ENCODE results near the gene EIF5B.
"Not testable (repeated sequence)": the region's sequence is repeated elsewhere in the genome, so short reads cannot be mapped to it uniquely, and the experiment has no call there.

EIF5B gene

GRCh38 chr2:99337113-99338028, at the start of gene EIF5B:
EIF5B (plus strand) TSS chr2:99337389; CDS start chr2:99337555, 166 bp downstream.
- 0 out of 2 replicates have a peak, but pooled peaks have one; percentile 15 for TF ChIP-seq EP300 (IDR thresholded peaks at IDR 0.05; ENCODE audit: borderline replicate concordance)
- TF ChIP-seq USF1 (IDR thresholded peaks at IDR 0.05): peak; percentile 24; the same call in 1 of the 2 replicates
- no peak; the same call in none of the 2 replicates for TF ChIP-seq MAX (IDR thresholded peaks at IDR 0.05)
- no peak for TF ChIP-seq REST (IDR thresholded peaks at IDR 0.05; ENCODE audit: low read depth)
- TF ChIP-seq EGR1 (IDR thresholded peaks at IDR 0.05): peak; percentile 27; the same call in 1 of the 2 replicates
- TF ChIP-seq TAF1 (IDR thresholded peaks at IDR 0.05; ENCODE audit: low read depth): peak; percentile 91
- 0 out of 2 replicates have a peak, but pooled peaks have one; percentile 10 for TF ChIP-seq NFIC (IDR thresholded peaks at IDR 0.05)
- TF ChIP-seq CEBPB (IDR thresholded peaks at IDR 0.05): no peak; the same call in 1 of the 2 replicates
- peak; percentile 33; the same call in 1 of the 2 replicates for TF ChIP-seq TCF12 (IDR thresholded peaks at IDR 0.05; ENCODE audit: low read depth)
- peak; percentile 63; the same call in 1 of the 2 replicates for TF ChIP-seq YY1 (IDR thresholded peaks at IDR 0.05; ENCODE audit: low read depth)
- TF ChIP-seq RAD21 (IDR thresholded peaks at IDR 0.05; ENCODE audit: low read depth): 0 out of 2 replicates have a peak, but pooled peaks have one; percentile 21
- no peak for TF ChIP-seq ZBTB7A (IDR thresholded peaks at IDR 0.05; ENCODE audit: low read depth)
- 0 out of 2 replicates have a peak, but pooled peaks have one; percentile 9 for TF ChIP-seq TEAD4 (IDR thresholded peaks at IDR 0.05)
- no peak for TF ChIP-seq CREB1 (IDR thresholded peaks at IDR 0.05; ENCODE audit: low read depth)

GRCh38 chr2:99297994-99298393, 39.2 kb upstream of the EIF5B start:
- TF ChIP-seq CREB1 (IDR thresholded peaks at IDR 0.05; ENCODE audit: low read depth) (no peak), MAX (IDR thresholded peaks at IDR 0.05) (no peak), TCF12 (IDR thresholded peaks at IDR 0.05; ENCODE audit: low read depth) (no peak), TAF1 (IDR thresholded peaks at IDR 0.05; ENCODE audit: low read depth) (no peak), CEBPB (IDR thresholded peaks at IDR 0.05) (no peak), TEAD4 (IDR thresholded peaks at IDR 0.05) (no peak), FOXM1 (IDR thresholded peaks at IDR 0.05; ENCODE audit: borderline replicate concordance, low read depth) (no peak), EP300 (IDR thresholded peaks at IDR 0.05; ENCODE audit: borderline replicate concordance) (no peak)

- TF ChIP-seq NFIC (IDR thresholded peaks at IDR 0.05): no peak
- TF ChIP-seq TAF1 (IDR thresholded peaks at IDR 0.05; ENCODE audit: low read depth): no peak
- TF ChIP-seq YY1 (IDR thresholded peaks at IDR 0.05; ENCODE audit: low read depth): no peak
- no peak for TF ChIP-seq CEBPB (IDR thresholded peaks at IDR 0.05)
- no peak for TF ChIP-seq FOXM1 (IDR thresholded peaks at IDR 0.05; ENCODE audit: borderline replicate concordance, low read depth)
- no peak for TF ChIP-seq TEAD4 (IDR thresholded peaks at IDR 0.05)
- TF ChIP-seq TCF12 (IDR thresholded peaks at IDR 0.05; ENCODE audit: low read depth): no peak
- TF ChIP-seq CREB1 (IDR thresholded peaks at IDR 0.05; ENCODE audit: low read depth): no peak
- TF ChIP-seq MAX (IDR thresholded peaks at IDR 0.05): no peak
- TF ChIP-seq REST (IDR thresholded peaks at IDR 0.05; ENCODE audit: low read depth): no peak
- no peak for TF ChIP-seq EP300 (IDR thresholded peaks at IDR 0.05; ENCODE audit: borderline replicate concordance)
- no peak for TF ChIP-seq EGR1 (IDR thresholded peaks at IDR 0.05)
- no peak for TF ChIP-seq USF1 (IDR thresholded peaks at IDR 0.05)
- no peak for TF ChIP-seq RAD21 (IDR thresholded peaks at IDR 0.05; ENCODE audit: low read depth)
- TF ChIP-seq ZBTB7A (IDR thresholded peaks at IDR 0.05; ENCODE audit: low read depth): no peak
These were observed 37.6 kb upstream of the EIF5B start for GRCh38 chr2:99299580-99299979.

- not testable (repeated sequence) for TF ChIP-seq EGR1 (IDR thresholded peaks at IDR 0.05); CEBPB (IDR thresholded peaks at IDR 0.05); FOXM1 (IDR thresholded peaks at IDR 0.05; ENCODE audit: borderline replicate concordance, low read depth)
These were observed 36.1 kb upstream of the EIF5B start, which contains the start of gene LYG1 for GRCh38 chr2:99301097-99301496. LYG1 (minus strand) TSS chr2:99301197; CDS start chr2:99295670, 5,527 bp downstream.

Data from Ishikawa (cell line).